Caco-2 (cell line): Measurements from ENCODE around the gene TMEM266. TPM values are rescaled to one million over a fixed set of nuclear protein-coding genes. Genes with fewer than 3 reads are reported as not detected.

Source experiments
- BruUV-seq: library from RNA; stranded (reverse); fragments of 400-500 nt; replicated peaks from 2 replicates; lab custom pipeline; 2021; lab: Mats Ljungman, UMichigan
- CTCF ChIA-PET: fragments of 300-600 bp; sonication (Branson Sonifier 250); formaldehyde crosslinking; loops from one replicate; lab custom pipeline; 2022; ENCODE audit warnings: antibody characterized with exemption; lab: Charles Lee
- POLR2A ChIA-PET: fragments of 300-600 bp; sonication (Branson Sonifier 250); formaldehyde crosslinking; loops from one replicate; lab custom pipeline; 2022; ENCODE audit warnings: antibody characterized with exemption; lab: Charles Lee
- DNase-seq, 2 experiments: peaks; one replicate each; pipeline versions ENCODE4 v3.0.0 to v3.0.0-alpha.2; 2020 to 2022
- H3K27me3 ChIP-seq: replicated peaks from 2 replicates; pipeline ENCODE4 v1.6.0; 2011; ENCODE audit warnings: low read length; ENCODE audit not compliant: control insufficient read depth, insufficient read depth
- H3K36me3 ChIP-seq: 2 replicates; pipeline ENCODE4 v1.5.1; 2011; ENCODE audit warnings: low read length; ENCODE audit not compliant: control insufficient read depth, insufficient read depth
- H3K4me1 ChIP-seq: fragments of 250-450 bp; sonication (Bioruptor Pico); 2 replicates; pipeline ENCODE4 v1.5.1; 2020; ENCODE audit warnings: mild to moderate bottlenecking
- H3K4me3 ChIP-seq: 2 replicates; pipeline ENCODE4 v1.5.1; 2011; ENCODE audit warnings: low read depth, mild to moderate bottlenecking, control low read depth, low read length
- H3K9me3 ChIP-seq: fragments of 250-450 bp; sonication (Bioruptor Pico); 2 replicates; pipeline ENCODE4 v1.5.1; 2020; ENCODE audit warnings: mild to moderate bottlenecking, moderate library complexity
- H3K27ac Mint-ChIP-seq: one replicate; pipeline ENCODE4 v1.8.0; 2022; ENCODE audit warnings: mixed read lengths; ENCODE audit not compliant: unreplicated experiment
- H3K27me3 Mint-ChIP-seq: one replicate; pipeline ENCODE4 v1.8.0; 2022; ENCODE audit warnings: mixed read lengths; ENCODE audit not compliant: insufficient read depth, unreplicated experiment
- H3K36me3 Mint-ChIP-seq: one replicate; pipeline ENCODE4 v1.8.0; 2022; ENCODE audit warnings: mild to moderate bottlenecking, mixed read lengths; ENCODE audit not compliant: insufficient read depth, unreplicated experiment
- H3K4me1 Mint-ChIP-seq: one replicate; pipeline ENCODE4 v1.8.0; 2022; ENCODE audit warnings: low read depth, mixed read lengths; ENCODE audit not compliant: unreplicated experiment
- H3K4me3 Mint-ChIP-seq: one replicate; pipeline ENCODE4 v1.8.0; 2022; ENCODE audit warnings: mild to moderate bottlenecking, moderate library complexity, mixed read lengths; ENCODE audit not compliant: unreplicated experiment
- H3K9me3 Mint-ChIP-seq: one replicate; pipeline ENCODE4 v1.8.0; 2022; ENCODE audit warnings: mixed read lengths; ENCODE audit not compliant: unreplicated experiment
- CTCF ChIP-seq, 2 experiments: fragments of 200-600 bp in 1 of 2; IDR thresholded peaks; 1 replicate in 1 of 2; 2 replicates in 1 of 2; pipeline versions ENCODE4 v1.5.1 to v1.8.0; 2011 to 2022; ENCODE audit warnings: antibody characterized with exemption in 1 of 2, control low read depth in 1 of 2, inconsistent platforms in 1 of 2, low read depth in 1 of 2, low read length in 1 of 2, mild to moderate bottlenecking in 1 of 2, moderate library complexity in 1 of 2; ENCODE audit not compliant: insufficient read depth in 1 of 2, severe bottlenecking in 1 of 2, unreplicated experiment in 1 of 2
- intact Hi-C: fragments of 100-400 bp; cut with micrococcal nuclease; formaldehyde crosslinking; loops from one replicate; pipeline ENCODE4 v1.10.0; 2022; ENCODE audit not compliant: unreplicated experiment
- total RNA-seq: library from RNA; stranded (reverse); gene quantifications from 2 replicates; pipeline ENCODE4 v1.2.3, GENCODE V29; 2022

TMEM266 gene
- total RNA-seq, 1 experiment from 2014 or later = 0.27 TPM

- Mint-ChIP-seq H3K4me1 (peaks cover 7% of the 10 kb centered on the region), H3K27me3 (no peaks in the 10 kb centered on the region), H3K9me3 (no peaks in the 10 kb centered on the region), H3K27ac (no peak overlapping the region), H3K4me3 (no peak overlapping the region), H3K36me3 (peaks cover 22% of the 10 kb centered on the region)
- H3K4me3 ChIP-seq = no peak overlapping the region
- no peaks in the 10 kb centered on the region for H3K27me3 ChIP-seq
- ChIA-PET POLR2A (no interaction called here), CTCF (interaction anchor here (0.6 kb wide), 1 partner anchor 138 kb away, joined by 3 read pairs; the partner anchor contains the start of gene ISL2)
- no peak for DNase-seq
- no peaks in the 10 kb centered on the region for H3K36me3 ChIP-seq
- intact Hi-C loops = no loop called here
- H3K9me3 ChIP-seq = no peaks in the 10 kb centered on the region
- no peak for TF ChIP-seq CTCF (IDR thresholded peaks at IDR 0.05; ENCODE audit: insufficient read depth in 1 of 2, low read depth in 1 of 2, low read length in 1 of 2, severe bottlenecking in 1 of 2, unreplicated experiment in 1 of 2)
- H3K4me1 ChIP-seq = peaks cover 10% of the 10 kb centered on the region
- no TSS peak for BruUV-seq
Measured at GRCh38 chr15:76198456-76199105, 138.8 kb downstream of the TMEM266 start.

- peaks cover 2% of the 10 kb centered on the region for H3K4me1 Mint-ChIP-seq
- no peaks in the 10 kb centered on the region for H3K27me3 Mint-ChIP-seq
- no peak overlapping the region for H3K4me3 ChIP-seq
- H3K4me1 ChIP-seq = peaks cover 10% of the 10 kb centered on the region
- peaks cover 24% of the 10 kb centered on the region for H3K36me3 Mint-ChIP-seq
- BruUV-seq = no TSS peak
- H3K27ac Mint-ChIP-seq = no peak overlapping the region
- intact Hi-C loops = no loop called here
- no peak for TF ChIP-seq CTCF (IDR thresholded peaks at IDR 0.05; ENCODE audit: insufficient read depth in 1 of 2, low read depth in 1 of 2, low read length in 1 of 2, severe bottlenecking in 1 of 2, unreplicated experiment in 1 of 2)
- POLR2A ChIA-PET = no interaction called here
- no peaks in the 10 kb centered on the region for H3K36me3 ChIP-seq
- no peaks in the 10 kb centered on the region for H3K9me3 Mint-ChIP-seq
- DNase-seq = no peak
- no peaks in the 10 kb centered on the region for H3K27me3 ChIP-seq
- H3K4me3 Mint-ChIP-seq = no peak overlapping the region
- no peaks in the 10 kb centered on the region for H3K9me3 ChIP-seq
- CTCF ChIA-PET = interaction anchor here (0.6 kb wide), 1 partner anchor 137 kb away, joined by 3 read pairs; the partner anchor contains the start of gene ISL2
Measured at GRCh38 chr15:76199106-76200082, 139.6 kb downstream of the TMEM266 start.

- ChIA-PET POLR2A (no interaction called here), CTCF (no interaction called here)
- H3K27me3 Mint-ChIP-seq = no peaks in the 10 kb centered on the region
- H3K36me3 ChIP-seq = no peaks in the 10 kb centered on the region
- H3K4me1 Mint-ChIP-seq = no peaks in the 10 kb centered on the region
- peaks cover 25% of the 10 kb centered on the region for H3K36me3 Mint-ChIP-seq
- no peak overlapping the region for H3K4me3 Mint-ChIP-seq
- no peak for DNase-seq
- no peaks in the 10 kb centered on the region for H3K9me3 ChIP-seq
- no peaks in the 10 kb centered on the region for H3K9me3 Mint-ChIP-seq
- no TSS peak for BruUV-seq
- H3K27ac Mint-ChIP-seq = no peak overlapping the region
- H3K4me3 ChIP-seq = no peak overlapping the region
- no peaks in the 10 kb centered on the region for H3K27me3 ChIP-seq
- intact Hi-C loops = no loop called here
- peaks cover 10% of the 10 kb centered on the region for H3K4me1 ChIP-seq
- TF ChIP-seq CTCF (IDR thresholded peaks at IDR 0.05; ENCODE audit: insufficient read depth in 1 of 2, low read depth in 1 of 2, low read length in 1 of 2, severe bottlenecking in 1 of 2, unreplicated experiment in 1 of 2) = no peak
Measured at GRCh38 chr15:76200083-76200465, 140.3 kb downstream of the TMEM266 start.
